Measurements from ENCODE around the gene P3H1.
"Not testable (repeated sequence)": the region's sequence is repeated elsewhere in the genome, so short reads cannot be mapped to it uniquely, and the experiment has no call there.

DNA sequence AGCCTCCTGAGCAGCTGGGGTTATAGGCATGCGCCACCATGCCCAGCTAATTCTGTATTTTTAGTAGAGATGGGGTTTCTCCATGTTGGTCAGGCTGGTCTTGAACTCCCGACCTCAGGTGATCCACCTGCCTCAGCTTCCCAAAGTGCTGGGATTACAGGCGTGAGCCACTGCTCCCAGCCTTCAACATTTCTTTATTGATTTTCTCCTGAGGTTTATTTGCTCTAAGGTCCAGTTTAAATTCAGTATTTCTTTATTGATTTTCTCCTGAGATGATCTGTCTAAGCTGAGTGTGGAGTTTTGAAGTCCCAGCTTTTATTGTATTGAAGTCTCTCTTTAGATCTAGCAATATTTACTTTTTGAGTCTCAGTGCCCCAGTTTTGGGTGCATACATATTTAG is 54.0 kb downstream of the P3H1 start:
- TF ChIP-seq CTCF (conservative IDR thresholded peaks at IDR 0.05); ZFX (IDR thresholded peaks at IDR 0.05): not testable (repeated sequence)
